Measurements from ENCODE around the gene FIP1L1.

The FIP1L1 gene

GRCh38 chr4:53427366-53427765, 49.9 kb downstream of the FIP1L1 start:
- TF ChIP-seq CTCF (IDR thresholded peaks at IDR 0.05; ENCODE audit: control insufficient read depth, extremely low read depth, insufficient read depth): no peak
- no peak overlapping the region for H3K4me3 ChIP-seq (ENCODE audit: low read depth, low read length)
- DNase-seq (ENCODE audit: low read depth): no peak

- TF ChIP-seq CTCF (IDR thresholded peaks at IDR 0.05; ENCODE audit: control insufficient read depth, extremely low read depth, insufficient read depth): no peak
- no peak for DNase-seq (ENCODE audit: low read depth)
- H3K4me3 ChIP-seq (ENCODE audit: low read depth, low read length): no peak overlapping the region
These were observed 53.6 kb downstream of the FIP1L1 start for GRCh38 chr4:53431052-53431451.

GRCh38 chr4:53432528-53433424, 55.3 kb downstream of the FIP1L1 start:
- H3K4me3 ChIP-seq (ENCODE audit: low read depth, low read length): no peak overlapping the region
- no peak for DNase-seq (ENCODE audit: low read depth)
- no peak for TF ChIP-seq CTCF (IDR thresholded peaks at IDR 0.05; ENCODE audit: control insufficient read depth, extremely low read depth, insufficient read depth)

- H3K4me3 ChIP-seq (ENCODE audit: low read depth, low read length): no peak overlapping the region
- DNase-seq (ENCODE audit: low read depth): no peak
- TF ChIP-seq CTCF (IDR thresholded peaks at IDR 0.05; ENCODE audit: control insufficient read depth, extremely low read depth, insufficient read depth): no peak
These were observed 58.8 kb downstream of the FIP1L1 start for GRCh38 chr4:53436251-53436650.

- no peak for DNase-seq (ENCODE audit: low read depth)
- TF ChIP-seq CTCF (IDR thresholded peaks at IDR 0.05; ENCODE audit: control insufficient read depth, extremely low read depth, insufficient read depth): no peak
- H3K4me3 ChIP-seq (ENCODE audit: low read depth, low read length): no peak overlapping the region
These were observed 64.1 kb downstream of the FIP1L1 start for GRCh38 chr4:53441564-53441963.

GRCh38 chr4:53444954-53445353, 67.5 kb downstream of the FIP1L1 start:
- no peak for DNase-seq (ENCODE audit: low read depth)
- no peak for TF ChIP-seq CTCF (IDR thresholded peaks at IDR 0.05; ENCODE audit: control insufficient read depth, extremely low read depth, insufficient read depth)
- no peak overlapping the region for H3K4me3 ChIP-seq (ENCODE audit: low read depth, low read length)

- no peak overlapping the region for H3K4me3 ChIP-seq (ENCODE audit: low read depth, low read length)
- DNase-seq (ENCODE audit: low read depth): no peak
- TF ChIP-seq CTCF (IDR thresholded peaks at IDR 0.05; ENCODE audit: control insufficient read depth, extremely low read depth, insufficient read depth): no peak
These were observed 73.3 kb downstream of the FIP1L1 start for GRCh38 chr4:53450773-53451172.
